Body of pancreas (tissue), 4 donors: ENCODE results near the gene SAFB2. TPM values are rescaled to one million over a fixed set of nuclear protein-coding genes. Genes with fewer than 3 reads are reported as not detected.

Experiments used
- ATAC-seq: fragments of 150-250 bp; one replicate; pipeline ENCODE4 v1.9.1; 2016
- DNase-seq, 4 donors: peaks; one replicate each; pipeline ENCODE4 v3.0.0-alpha.2; 2019
- H3K27ac ChIP-seq, 4 donors: fragments of 200-600 bp; sonication (generic); 1 replicate in 3 of 4; 2 replicates in 1 of 4; pipeline versions ENCODE4 v1.5.1 to v1.6.1; 2016 to 2019; ENCODE audit warnings: mild to moderate bottlenecking in 1 of 4, mixed read lengths in 1 of 4, moderate library complexity in 1 of 4
- H3K27me3 ChIP-seq, 2 donors: fragments of 200-600 bp; sonication (generic); one replicate each; pipeline ENCODE4 v1.6.0; 2016; ENCODE audit warnings: mild to moderate bottlenecking in 1 of 2
- H3K36me3 ChIP-seq, 2 donors: fragments of 200-600 bp; sonication (generic); replicated peaks in 1 of 2; 2 replicates each; pipeline ENCODE4 v1.5.1; 2016; ENCODE audit warnings: low read depth in 2 of 2; ENCODE audit not compliant: insufficient read depth in 1 of 2
- H3K4me1 ChIP-seq: fragments of 200-600 bp; sonication (generic); one replicate; pipeline ENCODE4 v1.6.0; 2016
- H3K4me3 ChIP-seq, 2 donors: fragments of 200-600 bp; sonication (generic); 1 replicate in 1 of 2; 2 replicates in 1 of 2; pipeline ENCODE4 v1.5.1; 2016 to 2019
- H3K9me3 ChIP-seq, 3 donors: fragments of 200-600 bp; sonication (generic); 1 replicate in 2 of 3; 2 replicates in 1 of 3; pipeline ENCODE4 v1.5.1; 2016
- POLR2A ChIP-seq, 3 donors: fragments of 450-650 bp; IDR thresholded peaks; one replicate each; pipeline ENCODE4 v1.6.1; 2016; ENCODE audit warnings: antibody characterized with exemption in 3 of 3, mild to moderate bottlenecking in 2 of 3
- WGBS, 2 donors: methylation state at CpG; one replicate each; pipeline ENCODE4 v1.1.5; 2017; 5-methylcytosine and 5-hydroxymethylcytosine counted together
- intact Hi-C: fragments of 100-400 bp; cut with DNase I; formaldehyde crosslinking; loops from one replicate; pipeline ENCODE4 v1.15.1; 2023
- total RNA-seq, 2 donors: library from RNA; depleted of rRNA; stranded (reverse); fragments of >200 nt; gene quantifications; one replicate each; pipeline ENCODE4 v1.1.0, GENCODE V29; 2016
- TF ChIP-seq, protein P1 (sequence below), 7 experiments: fragments of 450-650 bp in 4 of 7; fragments of 200-600 bp in 3 of 7; sonication (generic) in 3 of 7; IDR thresholded peaks; one replicate each; pipeline ENCODE4 v1.5.1; 2016 to 2019; ENCODE audit warnings: antibody characterized with exemption in 7 of 7

Gene SAFB2
- total RNA-seq, 2 donors from 2014 or later: 38.7 to 104 TPM

DNA sequence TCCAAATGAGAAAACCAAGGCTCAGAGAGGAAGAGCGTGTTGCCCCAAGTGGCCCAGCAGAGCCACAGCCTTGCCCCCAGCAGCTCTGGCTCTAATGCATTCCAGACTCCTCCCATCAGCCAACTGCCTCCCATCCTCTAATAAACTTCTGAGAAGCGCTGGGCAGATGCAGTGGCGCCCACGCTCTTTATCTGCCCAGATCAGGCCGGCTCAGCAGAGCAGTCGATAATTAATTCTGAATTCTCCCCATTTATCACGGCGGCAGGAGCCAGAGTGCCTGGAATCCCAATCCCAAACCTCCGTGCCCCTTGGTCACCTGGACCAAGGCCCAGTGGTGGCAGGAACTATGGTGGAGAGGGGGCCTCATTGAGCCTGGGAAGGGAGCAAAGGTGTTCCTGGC, 68.7 kb downstream of the SAFB2 start:
- ATAC-seq (no peak), DNase-seq (no peak)
- TF ChIP-seq POLR2A (IDR thresholded peaks at IDR 0.05): no peak
- TF ChIP-seq, protein P1, sequence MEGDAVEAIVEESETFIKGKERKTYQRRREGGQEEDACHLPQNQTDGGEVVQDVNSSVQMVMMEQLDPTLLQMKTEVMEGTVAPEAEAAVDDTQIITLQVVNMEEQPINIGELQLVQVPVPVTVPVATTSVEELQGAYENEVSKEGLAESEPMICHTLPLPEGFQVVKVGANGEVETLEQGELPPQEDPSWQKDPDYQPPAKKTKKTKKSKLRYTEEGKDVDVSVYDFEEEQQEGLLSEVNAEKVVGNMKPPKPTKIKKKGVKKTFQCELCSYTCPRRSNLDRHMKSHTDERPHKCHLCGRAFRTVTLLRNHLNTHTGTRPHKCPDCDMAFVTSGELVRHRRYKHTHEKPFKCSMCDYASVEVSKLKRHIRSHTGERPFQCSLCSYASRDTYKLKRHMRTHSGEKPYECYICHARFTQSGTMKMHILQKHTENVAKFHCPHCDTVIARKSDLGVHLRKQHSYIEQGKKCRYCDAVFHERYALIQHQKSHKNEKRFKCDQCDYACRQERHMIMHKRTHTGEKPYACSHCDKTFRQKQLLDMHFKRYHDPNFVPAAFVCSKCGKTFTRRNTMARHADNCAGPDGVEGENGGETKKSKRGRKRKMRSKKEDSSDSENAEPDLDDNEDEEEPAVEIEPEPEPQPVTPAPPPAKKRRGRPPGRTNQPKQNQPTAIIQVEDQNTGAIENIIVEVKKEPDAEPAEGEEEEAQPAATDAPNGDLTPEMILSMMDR (IDR thresholded peaks at IDR 0.05): no peak
- Histone ChIP-seq H3K4me1 (no peaks in the 10 kb centered on the region), H3K27me3 (no peaks in the 10 kb centered on the region), H3K4me3 (no peak overlapping the region), H3K27ac (no peak overlapping the region), H3K9me3 (no peaks in the 10 kb centered on the region), H3K36me3 (no peaks in the 10 kb centered on the region)
- 45 to 47% methylated on average over 6 to 9 of the region's 9 CpGs for WGBS, 2 donors
- intact Hi-C loops: no loop called here

DNA sequence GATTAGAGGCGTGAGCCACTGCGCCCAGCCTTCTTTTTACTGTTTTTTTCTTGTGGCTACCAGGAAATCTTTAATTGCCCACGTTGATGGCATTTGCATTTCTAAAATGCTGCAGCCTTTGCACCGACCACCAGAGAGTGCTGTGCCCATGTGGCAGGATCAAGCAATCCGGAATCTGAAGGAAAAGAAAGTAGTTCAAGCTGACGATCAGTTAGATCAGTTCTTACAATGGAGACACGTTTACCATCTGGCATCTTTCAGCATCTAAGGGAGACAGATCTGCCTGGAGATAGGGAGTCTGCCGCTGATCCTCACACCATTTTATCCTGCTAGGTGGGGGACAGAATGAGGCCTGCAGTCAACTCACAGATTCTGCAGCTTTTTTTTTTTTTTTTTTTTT, 74.7 kb downstream of the SAFB2 start:
- ATAC-seq (no peak), DNase-seq (no peak)
- Histone ChIP-seq H3K27me3 (no peaks in the 10 kb centered on the region), H3K9me3 (no peaks in the 10 kb centered on the region), H3K4me3 (no peak overlapping the region), H3K27ac (no peak overlapping the region), H3K36me3 (no peaks in the 10 kb centered on the region), H3K4me1 (no peaks in the 10 kb centered on the region)
- 37 to 42% methylated on average over 8 of the region's 8 CpGs for WGBS, 2 donors
- intact Hi-C loops: no loop called here
- TF ChIP-seq POLR2A (IDR thresholded peaks at IDR 0.05): no peak
- TF ChIP-seq, protein P1 (IDR thresholded peaks at IDR 0.05): peak in 4 of 7 experiments; percentile 17 to 31 (median 22)

DNA sequence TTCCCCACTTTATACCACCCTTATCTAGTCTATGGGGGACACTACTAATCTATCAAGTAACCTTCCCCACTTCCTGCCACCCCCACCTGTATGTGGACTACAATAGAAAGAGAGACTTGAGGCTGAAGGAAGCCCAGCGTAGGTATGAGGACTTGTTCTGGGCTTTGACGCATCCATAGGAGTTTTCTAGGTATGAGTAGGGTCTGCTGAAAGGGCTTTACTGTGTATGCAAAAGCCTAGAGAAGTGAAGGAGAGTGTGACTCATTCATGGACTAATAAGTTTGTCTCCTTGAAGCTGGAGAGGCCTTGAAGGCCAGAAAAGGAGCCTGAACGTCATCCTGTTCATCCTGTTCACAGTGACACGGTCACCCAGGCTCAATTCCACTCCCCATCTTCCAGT, 76.6 kb downstream of the SAFB2 start:
- no peaks in the 10 kb centered on the region for H3K27me3 ChIP-seq
- ATAC-seq (no peak), DNase-seq (no peak)
- TF ChIP-seq, protein P1 (IDR thresholded peaks at IDR 0.05): no peak
- TF ChIP-seq POLR2A (IDR thresholded peaks at IDR 0.05): no peak
- H3K4me3 ChIP-seq: no peak overlapping the region
- no peaks in the 10 kb centered on the region for H3K9me3 ChIP-seq
- 83 to 86% methylated on average over 4 of the region's 4 CpGs for WGBS, 2 donors
- H3K27ac ChIP-seq: no peak overlapping the region
- intact Hi-C loops: no loop called here
- H3K36me3 ChIP-seq: no peaks in the 10 kb centered on the region
- H3K4me1 ChIP-seq: no peaks in the 10 kb centered on the region

DNA sequence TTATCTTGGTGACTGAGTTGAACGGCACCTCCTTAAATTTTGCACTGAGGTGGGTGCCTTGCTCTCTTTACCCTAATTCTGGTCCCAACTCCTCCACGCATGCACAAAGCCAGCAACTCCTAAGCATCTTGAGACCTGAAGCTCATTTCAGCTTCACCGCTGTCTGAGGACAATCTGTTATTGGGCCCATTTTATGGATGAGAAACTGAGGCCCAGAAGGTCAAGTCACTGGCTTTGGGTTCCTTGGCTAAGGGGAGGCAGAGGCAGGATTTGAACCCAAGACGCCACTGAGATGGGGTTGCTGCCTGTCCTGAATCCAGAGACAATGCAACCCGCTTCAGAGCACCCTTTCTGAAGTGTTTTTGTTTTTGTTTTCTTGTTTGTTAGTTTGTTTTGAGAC, 77.5 kb downstream of the SAFB2 start:
- H3K27me3 ChIP-seq: no peaks in the 10 kb centered on the region
- H3K27ac ChIP-seq: no peak overlapping the region
- TF ChIP-seq, protein P1 (IDR thresholded peaks at IDR 0.05): no peak
- no peak for TF ChIP-seq POLR2A (IDR thresholded peaks at IDR 0.05)
- H3K9me3 ChIP-seq: no peaks in the 10 kb centered on the region
- no peak overlapping the region for H3K4me3 ChIP-seq
- H3K36me3 ChIP-seq: no peaks in the 10 kb centered on the region
- H3K4me1 ChIP-seq: no peaks in the 10 kb centered on the region
- no peak for ATAC-seq
- WGBS, 2 donors: 76 to 81% methylated on average over 5 of the region's 5 CpGs
- intact Hi-C loops: no loop called here
- DNase-seq: no peak

DNA sequence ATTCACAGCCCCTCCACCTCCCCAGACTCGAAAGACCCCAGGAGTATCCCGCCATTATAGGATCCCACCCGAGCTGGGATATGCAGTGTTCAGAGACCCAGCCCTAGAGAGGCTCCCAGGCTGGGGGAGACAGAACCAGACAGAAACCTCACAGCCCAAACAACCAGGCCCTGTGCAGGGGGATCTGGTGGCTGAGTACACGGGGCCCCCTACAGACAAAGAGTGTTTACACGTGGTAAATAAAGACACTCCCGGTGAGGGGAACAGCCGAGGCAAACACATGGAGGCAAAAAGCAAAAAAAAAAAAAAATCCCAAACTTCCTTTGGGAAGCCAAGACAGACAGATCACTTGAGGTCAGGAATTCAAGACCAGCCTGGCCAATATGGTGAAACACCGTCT, 79.9 kb downstream of the SAFB2 start:
- no peak overlapping the region for H3K27ac ChIP-seq
- H3K4me3 ChIP-seq: no peak overlapping the region
- WGBS, 2 donors: 39 to 47% methylated on average over 8 of the region's 8 CpGs
- no peak for TF ChIP-seq POLR2A (IDR thresholded peaks at IDR 0.05)
- TF ChIP-seq, protein P1 (IDR thresholded peaks at IDR 0.05): no peak
- intact Hi-C loops: no loop called here
- no peaks in the 10 kb centered on the region for H3K4me1 ChIP-seq
- H3K27me3 ChIP-seq: no peaks in the 10 kb centered on the region
- H3K36me3 ChIP-seq: no peaks in the 10 kb centered on the region
- no peak for DNase-seq
- ATAC-seq: no peak
- no peaks in the 10 kb centered on the region for H3K9me3 ChIP-seq
